Thymus (tissue), 11 donors: ENCODE measurements around the gene RND3. TPM values are rescaled to one million over a fixed set of nuclear protein-coding genes. Genes with fewer than 3 reads are reported as not detected.

Experiments
- DNase-seq, 9 donors: peaks; one replicate each; pipeline ENCODE4 v3.0.0-alpha.2; 2013; ENCODE audit warnings: low spot score in 9 of 9, low read depth in 6 of 9, missing footprints in 1 of 9
- H3K27ac ChIP-seq, 2 donors: one replicate each; pipeline ENCODE4 v1.5.1; 2013; ENCODE audit warnings: control low read depth in 1 of 2, low read depth in 1 of 2, low read length in 1 of 2, mild to moderate bottlenecking in 1 of 2, moderate library complexity in 1 of 2
- H3K27me3 ChIP-seq, 2 donors: one replicate each; pipeline ENCODE4 v1.5.1; 2013; ENCODE audit warnings: low read length in 1 of 2; ENCODE audit not compliant: control insufficient read depth in 2 of 2, insufficient read depth in 1 of 2
- H3K36me3 ChIP-seq, 2 donors: one replicate each; pipeline ENCODE4 v1.5.1; 2013; ENCODE audit warnings: low read length in 1 of 2, mild to moderate bottlenecking in 1 of 2, moderate library complexity in 1 of 2; ENCODE audit not compliant: control insufficient read depth in 2 of 2, insufficient read depth in 2 of 2
- H3K4me1 ChIP-seq, 2 donors: one replicate each; pipeline ENCODE4 v1.5.1; 2013; ENCODE audit warnings: low read length in 2 of 2; ENCODE audit not compliant: control insufficient read depth in 2 of 2, insufficient read depth in 2 of 2
- H3K4me3 ChIP-seq, 2 donors: one replicate each; pipeline ENCODE4 v1.5.1; 2013; ENCODE audit warnings: low read length in 2 of 2, control low read depth in 1 of 2, mild to moderate bottlenecking in 1 of 2
- H3K9me3 ChIP-seq, 2 donors: one replicate each; pipeline ENCODE4 v1.5.1; 2013; ENCODE audit warnings: low read length in 1 of 2, mild to moderate bottlenecking in 1 of 2; ENCODE audit not compliant: control insufficient read depth in 2 of 2, insufficient read depth in 1 of 2
- WGBS: extraction: QIAGEN DNeasy Blood & Tissue Kit; methylation state at CpG from one replicate; pipeline ENCODE4 v1.1.7; 2013; 5-methylcytosine and 5-hydroxymethylcytosine counted together
- polyA plus RNA-seq: library from polyadenylated mRNA; stranded (reverse); fragments of 200-250 nt; gene quantifications from one replicate; pipeline ENCODE4 v1.2.3, GENCODE V29; 2013
- total RNA-seq: library from RNA; stranded (reverse); fragments of 120-200 nt; gene quantifications from one replicate; pipeline ENCODE4 v1.2.4, GENCODE V29; 2013
- donor health status: healthy.

The RND3 gene
- total and polyA plus RNA-seq, 2 donors = 7.4 to 29.9 TPM

DNA sequence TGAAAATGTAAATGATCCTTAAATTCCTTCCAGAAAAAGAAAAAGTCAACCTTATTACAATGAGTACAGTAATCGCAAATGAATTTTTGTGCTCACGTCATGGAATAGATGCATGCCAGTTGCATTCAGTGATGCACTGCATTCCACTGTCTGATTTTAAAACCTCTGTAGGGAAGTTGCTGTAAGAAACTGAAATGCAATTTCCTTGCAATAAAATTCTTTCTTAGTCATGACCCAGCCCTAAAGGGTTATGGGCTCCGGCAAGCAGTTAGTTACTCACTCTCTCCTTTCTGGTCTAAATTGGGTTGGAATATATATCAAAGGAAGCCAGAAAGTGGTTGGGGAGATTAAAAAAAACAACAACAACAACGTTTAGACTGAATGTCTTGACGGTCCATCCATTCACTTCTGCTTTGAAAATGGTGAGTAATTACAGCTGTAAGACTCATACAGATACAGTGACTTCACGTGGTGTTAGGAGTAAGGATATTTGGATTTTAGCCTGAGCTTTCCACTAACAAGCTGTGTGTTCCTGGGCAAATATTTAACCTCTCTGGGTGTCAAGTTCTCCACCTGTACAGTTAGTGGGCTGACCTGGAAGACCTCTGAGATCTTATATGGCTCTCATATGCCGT, 8.6 kb upstream of the RND3 start:
- Histone ChIP-seq H3K27ac (no peak overlapping the region), H3K4me3 (no peak overlapping the region), H3K9me3 (no peaks in the 10 kb centered on the region), H3K4me1 (no peaks in the 10 kb centered on the region), H3K36me3 (no peaks in the 10 kb centered on the region), H3K27me3 (no peaks in the 10 kb centered on the region)
- no peak for DNase-seq
- 80% methylated on average over 7 of the region's 7 CpGs for WGBS

DNA sequence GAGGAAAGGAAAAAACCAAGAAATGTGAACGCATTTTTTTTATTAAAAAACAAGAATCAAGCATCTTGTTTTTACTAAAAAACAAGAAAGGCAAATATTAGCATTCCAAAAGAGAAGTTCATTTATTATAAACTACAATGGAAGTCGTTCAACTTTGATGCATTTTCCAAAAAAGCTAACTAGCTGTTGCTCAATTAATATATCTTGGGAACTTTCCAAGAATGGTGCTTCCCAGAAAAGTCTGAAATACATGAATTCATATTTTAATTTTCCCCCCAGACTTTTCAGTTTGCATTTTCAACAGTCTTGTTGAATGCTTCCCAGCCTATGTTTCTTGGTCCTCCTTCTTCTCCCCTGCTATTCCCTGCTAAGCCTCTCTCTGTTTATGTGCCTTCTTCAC, 7.5 kb upstream of the RND3 start:
- no peaks in the 10 kb centered on the region for H3K9me3 ChIP-seq
- no peaks in the 10 kb centered on the region for H3K36me3 ChIP-seq
- H3K27ac ChIP-seq = no peak overlapping the region
- WGBS = 91% methylated on average over 2 of the region's 2 CpGs
- H3K27me3 ChIP-seq = no peaks in the 10 kb centered on the region
- no peak for DNase-seq
- H3K4me1 ChIP-seq = no peaks in the 10 kb centered on the region
- H3K4me3 ChIP-seq = no peak overlapping the region

DNA sequence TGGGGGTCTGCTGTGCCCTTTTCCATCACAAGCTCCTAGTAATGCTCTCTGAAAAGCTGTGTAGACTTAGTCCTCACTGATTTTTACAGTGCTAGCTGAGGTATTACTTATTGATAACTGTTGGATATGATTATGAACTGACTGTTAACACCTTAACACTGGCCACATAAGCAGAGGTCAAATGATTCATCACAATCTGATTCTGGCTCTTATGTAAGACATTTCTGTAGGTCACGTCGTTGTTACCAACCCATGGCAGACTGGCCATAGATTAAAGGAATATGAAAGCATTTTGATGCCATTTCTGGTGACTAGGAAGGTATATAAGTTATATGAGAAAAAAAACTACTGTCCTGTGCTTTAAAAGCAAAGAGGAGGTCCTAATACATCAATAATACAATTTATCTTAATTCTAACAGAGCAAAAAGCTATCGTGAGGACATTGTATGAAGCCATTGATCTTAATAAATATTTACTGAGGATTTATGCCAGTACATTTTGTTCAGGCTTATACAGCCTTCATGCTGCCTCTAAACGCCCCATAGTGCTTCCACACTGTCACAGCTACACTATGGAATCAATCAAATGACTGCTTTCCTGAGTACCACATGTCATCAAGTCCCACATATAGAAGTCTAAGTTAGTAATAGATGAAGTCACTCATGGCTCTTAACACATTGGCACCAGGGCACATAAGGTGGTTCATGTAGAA, 6.9 kb upstream of the RND3 start:
- Histone ChIP-seq H3K9me3 (no peaks in the 10 kb centered on the region), H3K4me3 (no peak overlapping the region), H3K4me1 (no peaks in the 10 kb centered on the region), H3K36me3 (no peaks in the 10 kb centered on the region), H3K27ac (no peak overlapping the region), H3K27me3 (no peaks in the 10 kb centered on the region)
- DNase-seq = no peak
- 93% methylated on average over 4 of the region's 4 CpGs for WGBS

DNA sequence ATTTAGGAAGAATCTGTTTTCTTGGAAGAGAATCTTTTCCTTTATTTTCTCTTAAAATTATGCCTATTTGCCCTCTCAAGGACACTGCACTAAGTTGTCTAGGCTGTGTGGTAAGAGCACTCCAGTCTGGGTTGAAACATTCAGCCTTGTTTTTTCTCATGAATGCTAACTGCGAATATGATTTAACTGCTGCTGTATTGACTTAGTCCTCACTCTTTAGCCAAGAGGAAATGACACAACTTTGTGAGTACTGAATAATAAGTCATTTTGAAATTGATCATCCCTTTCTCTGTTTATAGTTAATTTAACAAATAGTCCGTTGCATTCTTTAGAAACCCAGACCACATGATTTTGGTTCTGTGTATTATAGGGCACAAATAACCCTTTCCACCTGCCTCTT, 4.5 kb upstream of the RND3 start:
- no peak overlapping the region for H3K27ac ChIP-seq
- WGBS = 79% methylated on average over 2 of the region's 2 CpGs

DNA sequence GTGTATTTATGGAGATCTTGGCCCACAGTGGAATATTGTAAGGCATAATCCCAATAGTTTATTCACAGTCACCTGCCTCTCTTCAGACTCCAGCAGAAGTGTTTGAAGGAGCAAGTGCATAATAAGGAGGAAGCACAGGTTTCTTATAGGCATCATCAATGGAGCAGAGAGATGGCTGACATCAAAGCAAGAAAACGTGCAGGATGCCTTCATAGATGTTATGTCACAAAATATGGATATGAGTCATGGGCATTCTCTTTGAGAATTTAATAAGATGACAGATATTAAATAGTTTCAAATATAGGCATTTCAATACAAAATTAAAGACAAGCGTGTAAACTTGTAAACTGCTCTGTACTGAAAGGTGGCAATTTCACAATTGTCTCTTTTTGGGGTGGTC, 4.0 kb upstream of the RND3 start:
- Histone ChIP-seq H3K36me3 (no peaks in the 10 kb centered on the region), H3K27me3 (peaks cover 15 to 26% of the 10 kb centered on the region in 2 donors), H3K4me3 (no peak overlapping the region), H3K27ac (no peak overlapping the region), H3K9me3 (no peaks in the 10 kb centered on the region), H3K4me1 (no peaks in the 10 kb centered on the region)
- no peak for DNase-seq
- WGBS = 83% methylated on average over 2 of the region's 2 CpGs

More for the DNA sequence above, 4.5 kb upstream of the RND3 start:
- Histone ChIP-seq H3K4me3 (no peak overlapping the region), H3K4me1 (no peaks in the 10 kb centered on the region), H3K9me3 (no peaks in the 10 kb centered on the region), H3K27me3 (peaks cover 10 to 20% of the 10 kb centered on the region in 2 donors), H3K36me3 (no peaks in the 10 kb centered on the region)
- DNase-seq = no peak

DNA sequence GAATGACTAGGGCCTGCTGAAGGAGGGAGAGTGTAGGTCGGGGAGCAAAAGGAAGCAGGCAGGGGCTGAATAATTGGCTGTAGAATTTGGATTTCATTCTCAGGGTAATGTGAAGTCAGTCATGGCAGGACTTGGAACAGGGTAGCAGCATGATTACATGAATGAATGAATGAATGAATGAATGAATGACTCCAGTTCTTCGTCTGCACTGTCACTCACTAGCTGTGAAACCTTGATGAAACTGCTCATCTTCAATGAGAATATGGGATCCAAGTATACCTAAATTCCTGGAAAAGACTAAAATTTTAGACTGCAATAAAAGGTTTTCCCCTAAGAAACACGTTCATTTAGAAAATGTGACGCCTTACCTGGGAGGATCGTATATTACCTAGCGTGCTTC, 3.0 kb upstream of the RND3 start:
- Histone ChIP-seq H3K36me3 (no peaks in the 10 kb centered on the region), H3K4me3 (no peak overlapping the region), H3K27me3 (peaks cover 25 to 35% of the 10 kb centered on the region in 2 donors), H3K27ac (no peak overlapping the region), H3K9me3 (no peaks in the 10 kb centered on the region), H3K4me1 (no peaks in the 10 kb centered on the region)
- 87% methylated on average over 6 of the region's 6 CpGs for WGBS
- DNase-seq = no peak

DNA sequence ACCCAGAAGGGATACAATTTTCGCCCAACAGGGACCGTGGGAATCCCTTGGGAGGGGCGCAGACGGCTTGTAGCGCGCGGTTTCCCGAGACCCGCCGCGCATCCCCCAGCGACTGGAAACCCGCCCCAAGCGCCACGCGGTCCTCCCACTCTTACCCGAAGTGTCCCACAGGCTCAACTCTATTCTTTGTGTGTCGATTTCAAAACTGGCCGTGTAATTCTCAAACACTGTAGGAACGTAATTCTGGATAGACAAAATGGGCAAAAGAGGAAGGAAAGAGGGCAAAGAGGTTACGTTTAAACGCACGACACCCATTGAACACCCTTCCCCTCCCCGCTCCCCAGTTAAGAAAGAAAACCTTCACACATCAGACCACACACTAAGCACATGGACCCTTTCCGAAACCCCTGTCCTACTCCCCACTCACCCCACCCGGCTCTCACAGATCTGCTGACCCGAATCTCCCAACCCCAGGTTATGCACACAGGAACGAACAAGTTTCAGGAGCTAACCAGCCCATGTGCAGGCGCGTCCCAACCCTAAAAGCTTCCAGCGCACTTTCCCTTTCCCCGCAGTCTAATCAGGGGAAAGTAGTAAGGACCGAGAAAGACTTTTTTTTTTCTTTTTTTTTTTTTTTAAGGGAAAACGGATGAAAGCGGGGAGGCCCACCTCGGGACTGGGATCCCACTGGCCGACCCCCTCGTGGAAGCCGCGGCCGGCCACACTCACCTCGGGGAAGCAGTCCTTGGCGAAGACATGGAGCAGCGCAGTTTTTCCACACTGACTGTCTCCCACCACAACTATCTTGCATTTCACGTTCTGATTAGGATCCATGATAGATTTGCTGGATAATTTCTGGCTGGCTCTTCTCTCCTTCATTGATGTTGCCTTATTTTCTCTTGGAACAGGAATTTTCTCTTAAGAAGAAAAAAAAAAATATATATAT, 655 bp downstream of the RND3 start:
- WGBS = 3% methylated on average over 45 of the region's 45 CpGs
- peaks cover 31 to 51% of the 10 kb centered on the region in 2 donors for H3K27me3 ChIP-seq
- H3K4me1 ChIP-seq = no peaks in the 10 kb centered on the region
- no peak for DNase-seq
- H3K9me3 ChIP-seq = no peaks in the 10 kb centered on the region
- peak overlapping the region; percentile 60 to 66 for H3K27ac ChIP-seq
- H3K36me3 ChIP-seq = no peaks in the 10 kb centered on the region
- peak overlapping the region; percentile 29 to 44 for H3K4me3 ChIP-seq

DNA sequence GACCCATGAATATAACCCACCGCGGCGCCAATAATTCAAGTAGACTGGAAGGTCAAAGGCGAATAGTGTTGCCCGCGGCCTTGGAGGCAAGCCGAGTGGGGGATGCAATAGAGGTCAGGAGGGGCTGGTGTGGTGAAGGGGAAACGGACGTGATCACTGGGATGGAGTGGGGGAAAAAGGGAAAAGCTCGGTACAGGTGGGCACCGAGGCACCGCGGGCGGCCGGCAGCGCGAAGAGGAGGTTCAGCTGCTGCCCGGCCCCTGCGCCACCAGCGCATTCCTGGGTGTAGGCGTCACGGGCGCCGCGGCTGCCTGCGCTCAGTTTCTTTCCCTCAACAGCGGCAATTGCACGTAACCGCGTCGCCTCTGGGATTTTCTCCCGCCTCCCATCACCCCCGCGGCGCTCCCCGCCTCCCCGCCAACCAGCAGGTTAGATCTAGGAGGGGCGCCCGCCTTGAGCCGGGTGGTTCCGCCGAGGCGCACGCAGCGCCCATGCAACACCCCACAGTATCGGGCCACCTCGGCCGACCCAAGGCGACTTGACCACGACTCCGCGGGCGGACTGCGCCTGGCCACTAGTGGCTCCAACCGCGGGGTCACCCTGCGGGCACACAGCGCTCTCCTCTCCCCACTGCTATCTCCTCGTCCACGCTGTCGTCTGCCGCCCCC, 1.5 kb downstream of the RND3 start:
- Histone ChIP-seq H3K27ac (peak overlapping the region; percentile 71 to 78), H3K4me3 (peak overlapping the region; percentile 29 to 44), H3K27me3 (peaks cover 31 to 51% of the 10 kb centered on the region in 2 donors), H3K4me1 (no peaks in the 10 kb centered on the region), H3K9me3 (no peaks in the 10 kb centered on the region), H3K36me3 (no peaks in the 10 kb centered on the region)
- no peak for DNase-seq
- WGBS = 4% methylated on average over 62 of the region's 62 CpGs
